IMR-90 (cell line): Measurements from ENCODE around the gene BRSK1. TPM values are rescaled to one million over a fixed set of nuclear protein-coding genes. Genes with fewer than 3 reads are reported as not detected.

Experiments used
- ATAC-seq: fragments of 200-7000 bp; cut with Tn5 transposase; 2 replicates; pipeline ENCODE4 v1.9.1; 2020; ENCODE audit warnings: low read depth, mild to moderate bottlenecking, moderate library complexity
- BruUV-seq: library from RNA; stranded (reverse); fragments of 400-500 nt; replicated peaks from 2 replicates; lab custom pipeline; 2021; lab: Mats Ljungman, UMichigan
- CTCF ChIA-PET: fragments of 300-600 bp; formaldehyde crosslinking; extraction: SDS; loops from one replicate; lab custom pipeline; 2021; ENCODE audit warnings: antibody characterized with exemption; lab: Yijun Ruan, JAX
- POLR2A ChIA-PET: fragments of 300-600 bp; sonication (Branson Sonifier 250); formaldehyde crosslinking; loops from one replicate; lab custom pipeline; 2022; ENCODE audit warnings: antibody characterized with exemption; ENCODE audit not compliant: unreplicated experiment; lab: Charles Lee
- DNase-seq: peaks from one replicate; pipeline ENCODE4 v3.0.0; 2013
- H2AFZ ChIP-seq: replicated peaks from 2 replicates; pipeline ENCODE3; 2013; ENCODE audit warnings: low read length, mild to moderate bottlenecking; ENCODE audit not compliant: poor library complexity
- H2AK5ac ChIP-seq: 2 replicates; pipeline ENCODE4 v1.6.1; 2013; ENCODE audit warnings: low read depth, low read length, inconsistent platforms
- H2AK9ac ChIP-seq: replicated peaks from 2 replicates; pipeline ENCODE3; 2013; ENCODE audit warnings: mild to moderate bottlenecking, low read depth, low read length, moderate library complexity; ENCODE audit not compliant: poor library complexity
- H2BK120ac ChIP-seq: 2 replicates; pipeline ENCODE4 v1.6.1; 2013; ENCODE audit warnings: low read depth, low read length, inconsistent platforms
- H2BK15ac ChIP-seq: 3 replicates; pipeline ENCODE4 v1.6.1; 2013; ENCODE audit warnings: low read depth, low read length, inconsistent platforms
- H2BK20ac ChIP-seq: 2 replicates; pipeline ENCODE4 v1.6.1; 2013; ENCODE audit warnings: low read depth, mild to moderate bottlenecking, inconsistent platforms, low read length, moderate library complexity
- H2BK5ac ChIP-seq: 2 replicates; pipeline ENCODE4 v1.6.1; 2013; ENCODE audit warnings: mild to moderate bottlenecking, low read depth, low read length, inconsistent platforms; ENCODE audit not compliant: poor library complexity, severe bottlenecking
- H3K14ac ChIP-seq: replicated peaks from 2 replicates; pipeline ENCODE4 v1.6.1; 2013; ENCODE audit warnings: low read depth, low read length, inconsistent platforms
- H3K18ac ChIP-seq: 2 replicates; pipeline ENCODE4 v1.6.1; 2013; ENCODE audit warnings: low read depth, low read length, control low read depth
- H3K23ac ChIP-seq: 2 replicates; pipeline ENCODE4 v1.6.1; 2013; ENCODE audit warnings: low read depth, low read length, inconsistent platforms
- H3K27ac ChIP-seq: 2 replicates; pipeline ENCODE4 v1.5.1; 2013; ENCODE audit warnings: mild to moderate bottlenecking, control low read depth, low read length; ENCODE audit not compliant: insufficient read depth
- H3K27me3 ChIP-seq: 2 replicates; pipeline ENCODE4 v1.6.1; 2013; ENCODE audit warnings: low read length; ENCODE audit not compliant: control insufficient read depth, insufficient read depth
- H3K36me3 ChIP-seq: 2 replicates; pipeline ENCODE4 v1.6.1; 2013; ENCODE audit warnings: low read length, mixed read lengths; ENCODE audit not compliant: control insufficient read depth, insufficient read depth
- H3K4ac ChIP-seq: 2 replicates; pipeline ENCODE4 v1.6.1; 2013; ENCODE audit warnings: low read depth, low read length, inconsistent platforms
- H3K4me1 ChIP-seq: 2 replicates; pipeline ENCODE4 v1.6.1; 2013; ENCODE audit warnings: low read length, mixed read lengths; ENCODE audit not compliant: control insufficient read depth, insufficient read depth
- H3K4me2 ChIP-seq: 2 replicates; pipeline ENCODE4 v1.6.1; 2013; ENCODE audit warnings: low read depth, mild to moderate bottlenecking, control low read depth, low read length, moderate library complexity
- H3K4me3 ChIP-seq: 2 replicates; pipeline ENCODE4 v1.5.1; 2013; ENCODE audit warnings: low read depth, mild to moderate bottlenecking, control low read depth, low read length, moderate library complexity; ENCODE audit not compliant: insufficient read depth
- H3K56ac ChIP-seq: 2 replicates; pipeline ENCODE4 v1.6.1; 2013; ENCODE audit warnings: low read length, inconsistent platforms; ENCODE audit not compliant: insufficient read depth; ENCODE audit errors: extremely low read depth
- H3K79me1 ChIP-seq, 2 experiments: 2 replicates each; pipeline ENCODE4 v1.6.1; 2013; ENCODE audit warnings: low read length in 2 of 2, inconsistent platforms in 1 of 2, low read depth in 1 of 2
- H3K9ac ChIP-seq: 2 replicates; pipeline ENCODE4 v1.6.1; 2013; ENCODE audit warnings: low read depth, low read length, control low read depth
- H3K9me1 ChIP-seq: 2 replicates; pipeline ENCODE4 v1.6.1; 2013; ENCODE audit warnings: low read length, inconsistent platforms; ENCODE audit not compliant: insufficient read depth
- H3K9me3 ChIP-seq: 2 replicates; pipeline ENCODE4 v1.6.1; 2013; ENCODE audit warnings: low read length; ENCODE audit not compliant: control insufficient read depth, insufficient read depth
- H4K20me1 ChIP-seq: 2 replicates; pipeline ENCODE4 v1.6.1; 2013; ENCODE audit warnings: low read length, inconsistent platforms; ENCODE audit not compliant: insufficient read depth
- H4K5ac ChIP-seq: 2 replicates; pipeline ENCODE4 v1.6.1; 2013; ENCODE audit warnings: mild to moderate bottlenecking, low read depth, low read length, control low read depth
- H4K8ac ChIP-seq, 2 experiments: 2 replicates each; pipeline ENCODE4 v1.6.1; 2013; ENCODE audit warnings: low read depth in 2 of 2, low read length in 2 of 2, control low read depth in 1 of 2, inconsistent platforms in 1 of 2
- H4K91ac ChIP-seq: 2 replicates; pipeline ENCODE4 v1.6.1; 2013; ENCODE audit warnings: low read depth, low read length, inconsistent platforms; ENCODE audit not compliant: insufficient read depth
- BHLHE40 ChIP-seq: fragments of 150-350 bp; IDR thresholded peaks from 2 replicates; pipeline ENCODE4 v1.6.1; 2016; ENCODE audit warnings: mild to moderate bottlenecking, low read depth, low read length
- MAZ ChIP-seq: IDR thresholded peaks from 2 replicates; pipeline ENCODE4 v1.6.1; 2012; ENCODE audit warnings: low read depth, mild to moderate bottlenecking, low read length, improper control_type of control experiment, moderate library complexity, borderline replicate concordance
- POLR2A ChIP-seq: IDR thresholded peaks from 2 replicates; pipeline ENCODE4 v1.6.1; 2012; ENCODE audit warnings: mild to moderate bottlenecking, low read depth, low read length
- RAD21 ChIP-seq: IDR thresholded peaks from 2 replicates; pipeline ENCODE4 v1.6.1; 2012; ENCODE audit warnings: low read length, improper control_type of control experiment
- RCOR1 ChIP-seq: IDR thresholded peaks from 2 replicates; pipeline ENCODE4 v1.6.1; 2012; ENCODE audit warnings: mild to moderate bottlenecking, low read length, improper control_type of control experiment; ENCODE audit not compliant: insufficient replicate concordance
- WGBS, 2 experiments: methylation state at CpG; one replicate each; pipeline versions ENCODE4 v1.1.5 to v1.1.7; 2013; ENCODE audit warnings: missing lambda C conversion rate in 2 of 2; ENCODE audit not compliant: insufficient read length in 1 of 2; ENCODE audit errors: extremely low coverage in 2 of 2; 5-methylcytosine and 5-hydroxymethylcytosine counted together
- dilution Hi-C: fragments of 300-500 bp; cut with HindIII; formaldehyde crosslinking; loops from one replicate; pipeline ENCODE4 v1.14.3; 2018; ENCODE audit warnings: low sequenced_read_pairs; ENCODE audit not compliant: unreplicated experiment
- in situ Hi-C: fragments of 300-500 bp; cut with MboI; formaldehyde crosslinking; loops from 3 replicates; pipeline ENCODE4 v1.14.3; 2019; ENCODE audit warnings: low sequenced_read_pairs, inconsistent platforms, mixed read lengths
- intact Hi-C: fragments of 100-400 bp; cut with micrococcal nuclease; formaldehyde crosslinking; loops from 2 replicates; pipeline ENCODE4 v1.10.0; 2022
- polyA plus RNA-seq, 3 experiments: library from polyadenylated mRNA; depleted of rRNA; stranded (reverse); fragments of >200 nt; gene quantifications; 2 replicates each; pipeline ENCODE4 v1.2.3, GENCODE V29; 2012; ENCODE audit warnings: low replicate concordance in 1 of 3
- total RNA-seq: library from RNA; depleted of rRNA; stranded (reverse); fragments of >200 nt; gene quantifications from 2 replicates; pipeline ENCODE4 v1.2.3, GENCODE V29; 2012
- TF ChIP-seq, protein P1 (sequence below): conservative IDR thresholded peaks from 2 replicates; pipeline ENCODE4 v1.5.1; 2012; ENCODE audit warnings: mild to moderate bottlenecking, low read depth, low read length, improper control_type of control experiment
- TF ChIP-seq, protein P2 (sequence below): fragments of 150-350 bp; IDR thresholded peaks from 2 replicates; pipeline ENCODE4 v1.6.1; 2017; ENCODE audit warnings: mild to moderate bottlenecking, antibody characterized with exemption, low read length, low read depth

BRSK1 gene
- total and polyA plus RNA-seq, 2 of the 4 experiments (the other 2 are of a cell fraction), result 2.5 to 22.3 TPM

DNA sequence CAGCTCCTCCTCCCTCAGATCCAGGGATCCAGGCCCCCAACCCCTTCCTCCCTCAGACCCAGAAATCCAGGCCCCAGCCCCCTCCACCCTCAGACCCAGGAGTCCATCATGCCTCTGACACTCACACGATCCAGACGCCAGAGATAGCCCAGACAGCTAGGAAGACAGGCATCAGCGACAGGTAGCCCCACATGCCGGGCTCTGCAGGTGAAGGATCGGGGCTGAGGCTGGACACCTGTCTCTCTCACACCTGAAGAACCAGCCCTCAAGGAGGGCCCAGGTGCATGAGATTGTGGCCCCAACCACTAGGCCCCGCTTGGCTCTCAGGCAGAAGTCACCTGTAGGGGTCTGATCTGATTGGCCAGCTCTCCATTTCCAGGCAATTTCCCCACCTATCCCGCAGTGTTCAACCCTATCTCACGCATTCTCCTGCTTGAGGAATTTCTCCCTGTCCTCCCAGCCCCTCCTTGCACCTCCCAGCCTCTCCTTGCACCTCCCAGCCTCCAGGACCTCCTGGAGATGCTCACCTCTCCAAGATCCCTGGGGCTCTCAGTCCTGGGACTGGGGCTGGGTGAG, 37.1 kb downstream of the BRSK1 start:
- Histone ChIP-seq H3K4me2 (no peak overlapping the region), H4K8ac (no peak overlapping the region), H4K91ac (no peak overlapping the region), H3K79me1 (no peaks in the 10 kb centered on the region), H2BK15ac (no peak overlapping the region), H3K56ac (no peak overlapping the region), H2BK120ac (no peak overlapping the region), H3K9me3 (0 out of 2 replicates have a peak, but pooled peaks cover 1% of the 10 kb centered on the region), H3K27ac (no peak overlapping the region), H2BK20ac (no peak overlapping the region), H3K4me1 (no peaks in the 10 kb centered on the region; the same call in 1 of the 2 replicates), H4K20me1 (no peaks in the 10 kb centered on the region), H3K27me3 (peaks cover 18% of the 10 kb centered on the region), H2AK9ac (no peak overlapping the region), H3K18ac (no peak overlapping the region), H3K23ac (no peak overlapping the region), H3K14ac (no peak overlapping the region), H3K36me3 (no peaks in the 10 kb centered on the region), H3K9me1 (no peaks in the 10 kb centered on the region), H3K9ac (no peak overlapping the region), H2AFZ (no peak overlapping the region), H2AK5ac (no peak overlapping the region), H4K5ac (no peak overlapping the region), H3K4ac (no peak overlapping the region), H3K4me3 (no peak overlapping the region), H2BK5ac (no peak overlapping the region)
- WGBS, 2 experiments, result 100% methylated on average over 1 of the region's 8 CpGs; no CpG with 5 or more reads in 1 of the 2 experiments
- CTCF ChIA-PET, result no interaction called here
- ATAC-seq (no peak), DNase-seq (no peak)
- TF ChIP-seq, protein P1, sequence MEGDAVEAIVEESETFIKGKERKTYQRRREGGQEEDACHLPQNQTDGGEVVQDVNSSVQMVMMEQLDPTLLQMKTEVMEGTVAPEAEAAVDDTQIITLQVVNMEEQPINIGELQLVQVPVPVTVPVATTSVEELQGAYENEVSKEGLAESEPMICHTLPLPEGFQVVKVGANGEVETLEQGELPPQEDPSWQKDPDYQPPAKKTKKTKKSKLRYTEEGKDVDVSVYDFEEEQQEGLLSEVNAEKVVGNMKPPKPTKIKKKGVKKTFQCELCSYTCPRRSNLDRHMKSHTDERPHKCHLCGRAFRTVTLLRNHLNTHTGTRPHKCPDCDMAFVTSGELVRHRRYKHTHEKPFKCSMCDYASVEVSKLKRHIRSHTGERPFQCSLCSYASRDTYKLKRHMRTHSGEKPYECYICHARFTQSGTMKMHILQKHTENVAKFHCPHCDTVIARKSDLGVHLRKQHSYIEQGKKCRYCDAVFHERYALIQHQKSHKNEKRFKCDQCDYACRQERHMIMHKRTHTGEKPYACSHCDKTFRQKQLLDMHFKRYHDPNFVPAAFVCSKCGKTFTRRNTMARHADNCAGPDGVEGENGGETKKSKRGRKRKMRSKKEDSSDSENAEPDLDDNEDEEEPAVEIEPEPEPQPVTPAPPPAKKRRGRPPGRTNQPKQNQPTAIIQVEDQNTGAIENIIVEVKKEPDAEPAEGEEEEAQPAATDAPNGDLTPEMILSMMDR, result no peak
- TF ChIP-seq POLR2A (no peak), RAD21 (no peak), BHLHE40 (no peak), MAZ (no peak), RCOR1 (no peak)
- TF ChIP-seq, protein P2, sequence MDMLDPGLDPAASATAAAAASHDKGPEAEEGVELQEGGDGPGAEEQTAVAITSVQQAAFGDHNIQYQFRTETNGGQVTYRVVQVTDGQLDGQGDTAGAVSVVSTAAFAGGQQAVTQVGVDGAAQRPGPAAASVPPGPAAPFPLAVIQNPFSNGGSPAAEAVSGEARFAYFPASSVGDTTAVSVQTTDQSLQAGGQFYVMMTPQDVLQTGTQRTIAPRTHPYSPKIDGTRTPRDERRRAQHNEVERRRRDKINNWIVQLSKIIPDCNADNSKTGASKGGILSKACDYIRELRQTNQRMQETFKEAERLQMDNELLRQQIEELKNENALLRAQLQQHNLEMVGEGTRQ, result no peak
- POLR2A ChIA-PET, result no interaction called here
- in situ Hi-C loops, result no loop called here
- dilution Hi-C loops, result no loop called here
- no TSS peak for BruUV-seq
- intact Hi-C loops, result no loop called here
